ENCODE results near the gene TMEM139.

GRCh38 chr7:143282124-143282523 lies 2.6 kb upstream of the TMEM139 start:
- TF ChIP-seq CTCF (IDR thresholded peaks at IDR 0.05) (no peak), POLR2A (IDR thresholded peaks at IDR 0.05) (no peak)

Data from lower leg skin (tissue), 3 donors.